GM23338 (cell line): ENCODE results near the gene FANCC. TPM values are rescaled to one million over a fixed set of nuclear protein-coding genes. Genes with fewer than 3 reads are reported as not detected.

Source experiments
- ATAC-seq: fragments of 200-7000 bp; cut with Tn5 transposase; 3 replicates; pipeline ENCODE4 v1.9.1; 2020
- DNase-seq: peaks from one replicate; pipeline ENCODE4 v3.0.0-alpha.2; 2015; ENCODE audit warnings: low spot score
- H2AFZ ChIP-seq: fragments of 200-600 bp; sonication (generic); 2 replicates; pipeline ENCODE4 v1.8.0; 2016; ENCODE audit warnings: antibody characterized with exemption, mild to moderate bottlenecking, moderate library complexity
- H3F3A ChIP-seq: fragments of 200-600 bp; sonication (generic); replicated peaks from 2 replicates; pipeline ENCODE4 v1.8.0; 2017; ENCODE audit warnings: antibody characterized with exemption, mixed run types, low read depth
- H3K27ac ChIP-seq: fragments of 200-600 bp; sonication (generic); 2 replicates; pipeline ENCODE4 v1.6.1; 2016; ENCODE audit warnings: low read depth
- H3K27me3 ChIP-seq: fragments of 200-600 bp; sonication (generic); 2 replicates; pipeline ENCODE4 v1.8.0; 2016; ENCODE audit warnings: mild to moderate bottlenecking, mixed run types, moderate library complexity; ENCODE audit not compliant: insufficient read depth
- H3K36me3 ChIP-seq: fragments of 200-600 bp; sonication (generic); 2 replicates; pipeline ENCODE4 v1.8.0; 2016; ENCODE audit warnings: mild to moderate bottlenecking; ENCODE audit not compliant: insufficient read depth
- H3K4me1 ChIP-seq: fragments of 200-600 bp; sonication (generic); 2 replicates; pipeline ENCODE4 v1.8.0; 2016; ENCODE audit warnings: mild to moderate bottlenecking, moderate library complexity; ENCODE audit not compliant: insufficient read depth
- H3K4me2 ChIP-seq: fragments of 200-600 bp; sonication (generic); 2 replicates; pipeline ENCODE4 v1.7.1; 2017; ENCODE audit warnings: mixed run types
- H3K4me3 ChIP-seq: fragments of 200-600 bp; sonication (generic); 2 replicates; pipeline ENCODE4 v1.6.1; 2016; ENCODE audit warnings: mixed run types
- H3K79me2 ChIP-seq: fragments of 200-600 bp; sonication (generic); replicated peaks from 2 replicates; pipeline ENCODE4 v1.8.0; 2017; ENCODE audit warnings: mild to moderate bottlenecking; ENCODE audit not compliant: insufficient read depth
- H3K9me2 ChIP-seq: fragments of 200-600 bp; sonication (generic); 2 replicates; pipeline ENCODE4 v1.8.0; 2017; ENCODE audit not compliant: insufficient read depth
- H4K20me1 ChIP-seq: fragments of 200-600 bp; sonication (generic); replicated peaks from 2 replicates; pipeline ENCODE4 v1.8.0; 2017; ENCODE audit warnings: mild to moderate bottlenecking; ENCODE audit not compliant: insufficient read depth
- H3K27ac Mint-ChIP-seq: 2 replicates; pipeline ENCODE4 v1.8.0; 2020; ENCODE audit warnings: inconsistent platforms, mild to moderate bottlenecking, moderate library complexity, mixed read lengths
- H3K27me3 Mint-ChIP-seq: 3 replicates; pipeline ENCODE4 v1.8.0; 2022; ENCODE audit warnings: low read depth, mild to moderate bottlenecking, moderate library complexity, mixed read lengths, inconsistent platforms; ENCODE audit not compliant: insufficient read depth, poor library complexity
- H3K36me3 Mint-ChIP-seq: 3 replicates; pipeline ENCODE4 v1.8.0; 2021; ENCODE audit warnings: low read depth, mild to moderate bottlenecking, inconsistent platforms, moderate library complexity, mixed read lengths
- H3K4me1 Mint-ChIP-seq: 3 replicates; pipeline ENCODE4 v1.8.0; 2020; ENCODE audit warnings: mild to moderate bottlenecking, inconsistent platforms, mixed read lengths
- H3K4me3 Mint-ChIP-seq: 3 replicates; pipeline ENCODE4 v1.8.0; 2021; ENCODE audit warnings: moderate library complexity, mild to moderate bottlenecking, inconsistent platforms, mixed read lengths
- H3K9me3 Mint-ChIP-seq: 3 replicates; pipeline ENCODE4 v1.8.0; 2020; ENCODE audit warnings: moderate library complexity, mild to moderate bottlenecking, inconsistent platforms, mixed read lengths
- CREB1 ChIP-seq: fragments of 250-450 bp; sonication (Bioruptor Pico); IDR thresholded peaks from 2 replicates; pipeline ENCODE4 v1.5.0; 2020; ENCODE audit warnings: low read depth, mild to moderate bottlenecking, moderate library complexity
- CTCF ChIP-seq, 2 experiments: fragments of 200-600 bp in 1 of 2; sonication (generic) in 1 of 2; conservative IDR thresholded peaks; 2 replicates each; pipeline versions ENCODE4 v1.5.1 to v1.6.1; 2016 to 2017; ENCODE audit warnings: antibody characterized with exemption in 2 of 2, low read depth in 2 of 2, mild to moderate bottlenecking in 2 of 2, moderate library complexity in 1 of 2
- EZH2 ChIP-seq: fragments of 200-600 bp; sonication (generic); IDR thresholded peaks from one replicate; pipeline ENCODE4 v1.8.0; 2017; ENCODE audit warnings: antibody characterized with exemption, mild to moderate bottlenecking, low read depth; ENCODE audit not compliant: unreplicated experiment
- JUNB ChIP-seq: IDR thresholded peaks from one replicate; pipeline ENCODE4 v1.6.1; 2016; ENCODE audit warnings: antibody characterized with exemption; ENCODE audit not compliant: unreplicated experiment
- NANOG ChIP-seq: IDR thresholded peaks from 2 replicates; pipeline ENCODE4 v1.6.1; 2016; ENCODE audit warnings: antibody characterized with exemption, borderline replicate concordance
- REST ChIP-seq: IDR thresholded peaks from one replicate; pipeline ENCODE4 v1.6.1; 2018; ENCODE audit warnings: antibody characterized with exemption; ENCODE audit not compliant: unreplicated experiment
- ZNF331 ChIP-seq: fragments of 250-450 bp; sonication (Bioruptor Pico); IDR thresholded peaks from 2 replicates; pipeline ENCODE4 v1.5.0; 2020; ENCODE audit warnings: low read depth, mild to moderate bottlenecking, moderate library complexity
- ZNF462 ChIP-seq: fragments of 250-450 bp; sonication (Bioruptor Pico); IDR thresholded peaks from 2 replicates; pipeline ENCODE4 v1.5.0; 2020; ENCODE audit warnings: mild to moderate bottlenecking, moderate library complexity
- polyA plus RNA-seq: library from polyadenylated mRNA; unstranded; fragments of >200 nt; fragmentation: Nextera tagmentation; extraction: Ambion mirVana; gene quantifications from 2 replicates; pipeline ENCODE4 v1.2.1, GENCODE V29; 2016
- total RNA-seq: library from RNA; depleted of rRNA; stranded (reverse); fragments of >200 nt; shearing (Covaris generic); gene quantifications from 2 replicates; pipeline ENCODE4 v1.2.3, GENCODE V29; 2014

FANCC gene
- total and polyA plus RNA-seq, 2 experiments from 2014 or later: 7.8 to 18.1 TPM

DNA sequence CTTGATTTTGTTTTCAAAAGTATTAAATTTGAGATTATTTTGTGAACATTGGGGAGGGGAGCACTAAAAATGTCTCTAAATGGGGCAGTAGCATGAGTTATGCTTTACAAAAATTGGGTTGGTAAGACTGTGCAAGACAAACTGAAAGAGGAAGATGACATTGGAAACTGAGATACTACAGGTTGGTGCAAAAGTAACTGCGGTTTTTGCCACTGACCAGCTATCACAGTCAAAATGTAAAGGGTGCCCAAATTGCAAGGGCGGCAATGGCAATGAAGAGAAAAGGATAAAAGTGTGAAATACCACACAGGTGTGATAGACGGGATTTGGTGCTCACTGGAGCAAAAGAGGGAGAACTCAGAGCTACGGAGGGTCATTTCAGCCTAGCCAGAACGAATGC lies 124.0 kb downstream of the FANCC start (continued):
- no peak for TF ChIP-seq ZNF462 (CRISPR knock-in tag)
- TF ChIP-seq ZNF331 (CRISPR knock-in tag): no peak
- no peak for TF ChIP-seq CREB1
- no peak for TF ChIP-seq JUNB
- no peak for TF ChIP-seq NANOG
- TF ChIP-seq EZH2: no peak

DNA sequence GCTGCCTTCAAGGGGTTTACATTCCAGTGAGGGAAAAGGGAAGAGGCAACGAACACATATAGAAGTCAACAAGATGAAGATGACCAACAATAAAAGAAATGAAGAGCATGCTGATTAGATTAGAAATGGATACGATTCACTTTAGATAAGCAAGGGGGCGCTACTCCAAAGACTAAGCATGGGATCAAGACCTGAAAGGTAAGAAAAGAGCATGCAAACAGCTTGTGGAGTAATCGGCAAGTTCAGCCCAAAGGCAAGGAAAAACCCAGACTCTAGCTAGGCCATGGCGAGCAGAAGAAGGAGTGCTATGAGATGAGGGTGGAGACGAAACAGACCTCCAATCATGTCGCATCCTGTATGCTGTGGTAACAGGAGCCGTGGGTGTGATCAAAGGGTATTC lies 124.4 kb downstream of the FANCC start:
- ATAC-seq (peak; percentile 93), DNase-seq (peak; percentile 92)
- Histone ChIP-seq H3K4me2 (no peak overlapping the region), H3K27me3 (no peaks in the 10 kb centered on the region), H3K36me3 (no peaks in the 10 kb centered on the region), H3F3A (no peaks in the 10 kb centered on the region), H3K79me2 (no peaks in the 10 kb centered on the region), H3K4me3 (no peak overlapping the region), H3K27ac (no peak overlapping the region), H3K4me1 (no peaks in the 10 kb centered on the region), H4K20me1 (no peaks in the 10 kb centered on the region), H3K9me2 (peaks cover 3% of the 10 kb centered on the region), H2AFZ (no peak overlapping the region)
- no peaks in the 10 kb centered on the region for H3K36me3 Mint-ChIP-seq
- H3K9me3 Mint-ChIP-seq: no peaks in the 10 kb centered on the region
- no peak overlapping the region for H3K4me3 Mint-ChIP-seq
- H3K27ac Mint-ChIP-seq: no peak overlapping the region
- TF ChIP-seq REST (no peak), CTCF (conservative IDR thresholded peaks at IDR 0.05; ENCODE audit: low read depth in 2 of 2) (peak; percentile 82 to 86)
- peaks cover 28% of the 10 kb centered on the region for H3K4me1 Mint-ChIP-seq
- H3K27me3 Mint-ChIP-seq: peaks cover 11% of the 10 kb centered on the region
